ENCODE data around the gene CD4.

The CD4 gene

GRCh38 chr12:6817098-6817497 lies 27.8 kb downstream of the CD4 start:
- DNase-seq (ENCODE audit: low spot score): no peak

GRCh38 chr12:6817662-6818157 lies 28.4 kb downstream of the CD4 start:
- no peak for DNase-seq (ENCODE audit: low spot score)

- no peak for DNase-seq (ENCODE audit: low spot score)
Measured at GRCh38 chr12:6818222-6818621, 28.9 kb downstream of the CD4 start.

GRCh38 chr12:6818645-6819044 lies 29.3 kb downstream of the CD4 start:
- DNase-seq (ENCODE audit: low spot score): no peak

- DNase-seq (ENCODE audit: low spot score): no peak
Measured at GRCh38 chr12:6819106-6820030, 30.0 kb downstream of the CD4 start.

DNA sequence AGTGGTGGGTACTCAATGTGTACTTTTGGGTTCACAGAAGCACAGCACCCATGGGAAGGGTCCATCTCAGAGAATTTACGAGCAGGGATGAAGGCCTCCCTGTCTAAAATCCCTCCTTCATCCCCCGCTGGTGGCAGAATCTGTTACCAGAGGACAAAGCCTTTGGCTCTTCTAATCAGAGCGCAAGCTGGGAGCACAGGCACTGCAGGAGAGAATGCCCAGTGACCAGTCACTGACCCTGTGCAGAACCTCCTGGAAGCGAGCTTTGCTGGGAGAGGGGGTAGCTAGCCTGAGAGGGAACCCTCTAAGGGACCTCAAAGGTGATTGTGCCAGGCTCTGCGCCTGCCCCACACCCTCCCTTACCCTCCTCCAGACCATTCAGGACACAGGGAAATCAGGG lies 30.8 kb downstream of the CD4 start:
- no peak for DNase-seq (ENCODE audit: low spot score)

- DNase-seq (ENCODE audit: low spot score): no peak
Measured at GRCh38 chr12:6821591-6822425, 32.5 kb downstream of the CD4 start, which contains the start of gene GPR162. GPR162 (plus strand) TSS chr12:6821821; CDS start chr12:6823899, 2,078 bp downstream.

GRCh38 chr12:6822426-6823135 lies 33.3 kb downstream of the CD4 start:
- no peak for DNase-seq (ENCODE audit: low spot score)

GRCh38 chr12:6823182-6824084 lies 34.1 kb downstream of the CD4 start:
- no peak for DNase-seq (ENCODE audit: low spot score)

DNA sequence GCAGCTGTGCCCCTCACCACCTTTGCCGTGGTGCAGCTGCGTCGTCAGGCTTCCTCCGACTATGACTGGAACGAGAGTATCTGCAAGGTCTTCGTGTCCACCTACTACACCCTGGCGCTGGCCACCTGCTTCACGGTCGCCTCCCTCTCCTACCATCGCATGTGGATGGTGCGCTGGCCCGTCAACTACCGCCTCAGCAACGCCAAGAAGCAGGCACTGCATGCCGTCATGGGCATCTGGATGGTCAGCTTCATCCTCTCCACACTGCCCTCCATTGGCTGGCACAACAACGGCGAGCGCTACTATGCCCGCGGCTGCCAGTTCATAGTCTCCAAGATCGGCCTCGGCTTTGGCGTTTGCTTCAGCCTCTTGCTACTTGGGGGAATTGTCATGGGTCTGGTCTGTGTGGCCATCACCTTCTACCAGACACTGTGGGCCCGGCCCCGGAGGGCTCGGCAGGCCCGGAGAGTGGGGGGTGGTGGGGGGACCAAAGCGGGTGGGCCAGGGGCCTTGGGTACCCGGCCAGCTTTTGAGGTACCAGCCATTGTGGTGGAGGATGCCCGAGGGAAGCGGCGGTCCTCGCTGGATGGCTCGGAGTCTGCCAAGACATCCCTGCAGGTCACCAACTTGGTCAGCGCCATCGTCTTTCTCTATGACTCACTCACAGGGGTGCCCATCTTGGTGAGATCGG lies 34.9 kb downstream of the CD4 start:
- DNase-seq (ENCODE audit: low spot score): no peak

- DNase-seq (ENCODE audit: low spot score): no peak
Measured at GRCh38 chr12:6824901-6825381, 35.6 kb downstream of the CD4 start.

DNA sequence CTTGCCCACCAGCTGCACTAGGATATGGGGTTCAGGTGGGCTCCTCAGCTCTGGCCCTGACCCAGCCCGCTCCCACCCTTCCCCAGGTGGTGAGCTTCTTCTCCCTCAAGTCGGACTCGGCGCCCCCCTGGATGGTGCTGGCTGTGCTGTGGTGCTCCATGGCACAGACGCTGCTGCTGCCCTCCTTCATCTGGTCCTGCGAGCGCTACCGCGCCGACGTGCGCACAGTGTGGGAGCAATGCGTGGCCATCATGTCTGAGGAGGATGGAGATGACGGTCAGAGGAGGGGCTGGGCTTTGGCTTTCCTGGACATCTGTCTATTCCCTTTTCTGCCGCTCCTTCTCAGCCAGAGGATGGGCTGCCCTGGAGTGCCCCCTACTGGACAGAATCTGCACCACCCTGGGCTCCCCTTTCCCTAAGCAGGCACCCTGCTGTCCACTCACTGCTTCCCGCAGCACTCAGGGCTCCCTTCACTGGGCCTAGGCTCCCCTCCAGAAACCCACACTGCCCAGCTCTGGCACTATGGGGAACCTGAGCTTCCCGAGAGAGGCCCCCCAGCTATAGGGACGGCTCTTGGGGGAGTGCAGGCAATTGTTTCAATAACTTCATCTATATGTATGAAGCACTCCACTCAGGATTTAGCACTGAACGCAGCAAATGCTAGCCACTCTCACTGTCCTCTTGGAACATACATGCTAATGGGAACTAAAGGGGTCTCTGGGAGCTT lies 36.2 kb downstream of the CD4 start:
- DNase-seq (ENCODE audit: low spot score): peak; percentile 79

DNA sequence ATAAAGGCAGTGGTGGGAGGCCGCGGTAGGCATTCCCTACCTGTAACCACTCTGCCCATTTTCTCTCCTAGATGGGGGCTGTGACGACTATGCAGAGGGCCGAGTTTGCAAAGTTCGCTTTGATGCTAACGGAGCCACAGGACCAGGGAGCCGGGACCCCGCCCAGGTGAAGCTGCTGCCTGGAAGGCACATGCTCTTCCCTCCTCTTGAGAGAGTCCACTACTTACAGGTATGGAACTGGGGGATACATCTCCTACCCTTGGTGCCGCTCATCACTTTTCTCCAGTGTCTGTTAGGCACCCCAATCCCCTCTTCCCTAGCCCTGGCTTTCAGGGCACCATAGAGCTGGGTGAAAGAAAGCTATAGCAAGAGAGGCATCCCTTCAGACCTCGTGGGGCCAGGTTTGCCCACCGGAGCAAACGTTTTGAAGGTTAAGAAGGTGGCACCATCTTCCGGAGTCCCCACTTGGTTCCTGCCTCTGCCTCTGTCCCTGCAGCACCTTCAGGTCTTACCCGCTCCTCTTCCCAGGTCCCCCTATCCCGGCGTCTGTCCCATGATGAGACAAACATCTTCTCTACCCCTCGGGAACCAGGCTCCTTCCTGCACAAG lies 36.9 kb downstream of the CD4 start:
- no peak for DNase-seq (ENCODE audit: low spot score)

DNA sequence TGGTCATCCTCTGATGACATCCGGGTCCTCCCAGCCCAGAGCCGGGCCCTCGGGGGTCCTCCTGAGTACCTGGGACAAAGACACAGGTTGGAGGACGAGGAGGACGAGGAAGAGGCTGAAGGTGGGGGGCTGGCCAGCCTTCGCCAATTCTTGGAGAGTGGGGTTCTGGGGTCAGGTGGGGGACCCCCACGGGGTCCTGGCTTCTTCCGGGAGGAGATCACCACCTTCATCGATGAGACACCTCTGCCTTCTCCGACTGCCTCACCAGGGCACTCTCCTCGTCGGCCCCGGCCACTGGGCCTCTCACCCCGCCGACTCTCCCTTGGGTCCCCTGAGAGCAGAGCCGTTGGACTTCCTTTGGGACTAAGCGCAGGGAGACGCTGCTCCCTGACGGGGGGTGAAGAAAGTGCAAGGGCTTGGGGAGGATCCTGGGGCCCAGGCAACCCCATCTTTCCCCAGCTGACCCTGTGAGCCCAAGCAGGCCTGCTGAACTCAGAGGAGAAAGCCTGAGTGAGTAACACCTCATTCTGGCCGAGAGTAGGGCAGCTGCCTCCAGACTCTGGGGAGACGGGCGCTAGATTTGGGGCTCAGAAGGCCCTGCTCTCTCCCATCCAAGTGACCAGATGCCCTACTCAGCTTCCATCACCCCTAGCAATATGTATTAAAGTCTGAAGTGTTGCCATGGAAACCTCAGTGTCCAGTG lies 37.6 kb downstream of the CD4 start:
- DNase-seq (ENCODE audit: low spot score): no peak

- no peak for DNase-seq (ENCODE audit: low spot score)
Measured at GRCh38 chr12:6827437-6827911, 38.1 kb downstream of the CD4 start.

DNA sequence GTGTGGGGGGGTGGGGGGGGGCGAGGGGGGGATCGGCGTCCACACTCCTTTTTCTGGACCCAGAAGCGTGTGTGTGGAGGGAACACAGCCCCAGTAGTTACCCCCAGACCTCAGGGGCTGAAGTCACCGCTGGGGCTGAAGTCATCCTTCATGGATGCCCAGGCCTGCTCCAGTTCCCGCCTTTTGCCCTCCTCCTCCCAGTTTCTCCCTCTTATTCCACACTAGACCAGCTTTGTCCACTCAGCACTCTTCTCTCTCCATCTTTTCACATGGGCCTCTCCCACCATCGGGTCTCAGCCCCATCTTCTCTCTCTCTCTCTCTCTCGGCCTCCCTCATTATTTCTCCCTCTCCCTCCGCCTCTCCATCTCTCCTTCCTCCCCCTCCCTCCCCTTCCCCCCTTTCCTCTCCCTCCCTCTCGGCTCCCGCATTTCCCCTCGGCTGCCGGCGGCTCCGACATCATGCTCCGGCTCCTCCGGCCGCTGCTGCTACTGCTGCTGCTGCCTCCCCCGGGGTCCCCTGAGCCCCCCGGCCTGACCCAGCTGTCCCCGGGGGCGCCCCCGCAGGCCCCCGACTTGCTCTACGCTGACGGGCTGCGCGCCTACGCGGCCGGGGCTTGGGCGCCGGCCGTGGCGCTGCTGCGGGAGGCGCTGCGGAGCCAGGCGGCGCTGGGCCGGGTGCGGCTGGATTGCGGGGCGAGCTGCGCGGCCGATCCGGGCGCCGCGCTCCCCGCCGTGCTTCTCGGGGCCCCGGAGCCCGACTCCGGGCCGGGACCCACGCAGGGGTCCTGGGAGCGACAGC lies 38.9 kb downstream of the CD4 start, which contains the start of gene P3H3:
Gene P3H3 (plus strand): TSS at position 426 of the 799 bp plus-strand sequence. CDS start 34 bp downstream, at position 460.
- no peak for DNase-seq (ENCODE audit: low spot score)
